ENCODE data around the gene SPON2. TPM values are rescaled to one million over a fixed set of nuclear protein-coding genes. Genes with fewer than 3 reads are reported as not detected.

The SPON2 gene
- total RNA-seq, 2 experiments from 2014 or later: 8.4 to 35.3 TPM

DNA sequence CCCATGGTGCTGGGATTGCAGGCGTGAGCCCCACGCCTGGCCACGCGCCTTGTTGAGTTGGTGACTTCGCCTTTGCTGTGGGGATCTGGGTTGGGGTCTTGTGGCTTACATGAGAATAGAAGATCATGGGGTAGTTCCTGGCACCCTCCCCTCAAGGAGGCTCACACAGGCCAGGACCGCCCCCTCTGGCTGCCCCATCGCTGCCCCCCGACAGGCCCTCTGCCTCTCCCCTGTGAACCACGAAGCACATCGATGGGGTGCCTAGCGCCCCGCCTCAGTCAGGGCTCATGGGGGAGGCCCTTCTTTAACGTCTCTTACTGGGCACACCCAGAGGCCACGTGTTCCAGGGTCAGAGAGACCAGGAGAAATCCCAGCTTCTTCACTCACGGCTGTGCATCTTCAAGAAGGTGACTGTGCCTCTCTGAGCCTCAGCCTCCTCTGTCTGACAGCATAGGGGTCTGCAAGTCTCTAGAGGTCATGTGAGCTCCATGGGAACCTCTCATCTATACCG, 23.6 kb upstream of the SPON2 start:
- Histone ChIP-seq H3K9me2 (ENCODE audit: insufficient read depth, low read length) (no peaks in the 10 kb centered on the region), H3K79me2 (ENCODE audit: insufficient read depth, low read depth, low read length) (no peaks in the 10 kb centered on the region), H3K4me1 (ENCODE audit: insufficient read depth, low read length, poor library complexity, severe bottlenecking) (peaks cover 10% of the 10 kb centered on the region), H3K4me2 (ENCODE audit: low read length) (no peak overlapping the region), H3K4me3 (ENCODE audit: low read depth, low read length, poor library complexity, severe bottlenecking) (no peak overlapping the region), H4K20me1 (ENCODE audit: insufficient read depth, low read length) (no peaks in the 10 kb centered on the region), H3K27ac (ENCODE audit: low read depth, low read length, poor library complexity, severe bottlenecking) (no peak overlapping the region), H2AFZ (ENCODE audit: low read length) (no peak overlapping the region), H3K36me3 (ENCODE audit: insufficient read depth, low read length) (no peaks in the 10 kb centered on the region), H3K9me3 (ENCODE audit: low read length) (no peaks in the 10 kb centered on the region)
- no peak for TF ChIP-seq EZH2phosphoT487 (IDR thresholded peaks at IDR 0.05; ENCODE audit: borderline replicate concordance, low read depth, low read length)
- TF ChIP-seq, protein P1, sequence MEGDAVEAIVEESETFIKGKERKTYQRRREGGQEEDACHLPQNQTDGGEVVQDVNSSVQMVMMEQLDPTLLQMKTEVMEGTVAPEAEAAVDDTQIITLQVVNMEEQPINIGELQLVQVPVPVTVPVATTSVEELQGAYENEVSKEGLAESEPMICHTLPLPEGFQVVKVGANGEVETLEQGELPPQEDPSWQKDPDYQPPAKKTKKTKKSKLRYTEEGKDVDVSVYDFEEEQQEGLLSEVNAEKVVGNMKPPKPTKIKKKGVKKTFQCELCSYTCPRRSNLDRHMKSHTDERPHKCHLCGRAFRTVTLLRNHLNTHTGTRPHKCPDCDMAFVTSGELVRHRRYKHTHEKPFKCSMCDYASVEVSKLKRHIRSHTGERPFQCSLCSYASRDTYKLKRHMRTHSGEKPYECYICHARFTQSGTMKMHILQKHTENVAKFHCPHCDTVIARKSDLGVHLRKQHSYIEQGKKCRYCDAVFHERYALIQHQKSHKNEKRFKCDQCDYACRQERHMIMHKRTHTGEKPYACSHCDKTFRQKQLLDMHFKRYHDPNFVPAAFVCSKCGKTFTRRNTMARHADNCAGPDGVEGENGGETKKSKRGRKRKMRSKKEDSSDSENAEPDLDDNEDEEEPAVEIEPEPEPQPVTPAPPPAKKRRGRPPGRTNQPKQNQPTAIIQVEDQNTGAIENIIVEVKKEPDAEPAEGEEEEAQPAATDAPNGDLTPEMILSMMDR (conservative IDR thresholded peaks at IDR 0.05; ENCODE audit: low read length): no peak
- no TSS peak for BruUV-seq (replicated peaks)
- intact Hi-C loops (cut with micrococcal nuclease; ENCODE audit: unreplicated experiment): no loop called here
- CTCF ChIA-PET (ENCODE audit: unreplicated experiment): no interaction called here
- POLR2A ChIA-PET: interaction anchor here (0.6 to 1.3 kb wide), 2 partner anchors 11 to 19 kb away, joined by 3 read pairs; no protein-coding TSS in a partner anchor
- no peak for DNase-seq (ENCODE audit: low spot score)

- POLR2A ChIA-PET: no interaction called here
- no peaks in the 10 kb centered on the region for H3K79me2 ChIP-seq (ENCODE audit: insufficient read depth, low read depth, low read length)
- no peaks in the 10 kb centered on the region for H3K9me3 ChIP-seq (ENCODE audit: low read length)
- intact Hi-C loops (cut with micrococcal nuclease; ENCODE audit: unreplicated experiment): no loop called here
- H3K36me3 ChIP-seq (ENCODE audit: insufficient read depth, low read length): no peaks in the 10 kb centered on the region
- H3K9me2 ChIP-seq (ENCODE audit: insufficient read depth, low read length): no peaks in the 10 kb centered on the region
- BruUV-seq (replicated peaks): no TSS peak
- H4K20me1 ChIP-seq (ENCODE audit: insufficient read depth, low read length): no peaks in the 10 kb centered on the region
- no peak overlapping the region for H3K27ac ChIP-seq (ENCODE audit: low read depth, low read length, poor library complexity, severe bottlenecking)
- H3K4me1 ChIP-seq (ENCODE audit: insufficient read depth, low read length, poor library complexity, severe bottlenecking): peaks cover 4% of the 10 kb centered on the region
- DNase-seq (ENCODE audit: low spot score): no peak
- H3K4me2 ChIP-seq (ENCODE audit: low read length): no peak overlapping the region
- CTCF ChIA-PET (ENCODE audit: unreplicated experiment): no interaction called here
- no peak overlapping the region for H3K4me3 ChIP-seq (ENCODE audit: low read depth, low read length, poor library complexity, severe bottlenecking)
- H2AFZ ChIP-seq (ENCODE audit: low read length): no peak overlapping the region
- TF ChIP-seq EZH2phosphoT487 (IDR thresholded peaks at IDR 0.05; ENCODE audit: borderline replicate concordance, low read depth, low read length): no peak
- TF ChIP-seq, protein P1 (conservative IDR thresholded peaks at IDR 0.05; ENCODE audit: low read length): no peak
Measured at GRCh38 chr4:1195109-1195671, 22.8 kb upstream of the SPON2 start.
